ENCODE results near the gene AGMO.
A peak's percentile ranks its signal among the peaks of the same experiment; 100 is the strongest.

Gene AGMO

DNA sequence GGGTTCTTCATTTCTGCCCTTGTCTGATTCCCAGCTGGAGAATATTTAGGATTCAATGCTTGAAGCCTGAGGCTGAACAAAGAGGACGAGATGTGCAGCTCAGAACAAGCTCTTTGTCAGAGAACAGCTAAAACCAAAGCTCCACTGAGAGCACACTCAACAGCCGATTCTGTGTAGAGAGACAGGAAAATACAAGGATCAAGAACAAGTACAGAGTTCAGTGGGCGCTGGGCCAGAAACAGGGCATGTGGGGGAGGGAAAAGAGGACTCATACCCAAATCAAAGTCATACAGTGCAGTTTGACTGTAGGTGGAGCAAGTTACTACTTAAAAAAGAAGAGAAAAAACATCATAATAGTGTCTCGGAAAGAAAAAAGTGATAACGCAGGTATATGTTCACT, at the start of gene AGMO:
TSS of gene AGMO (minus strand) at position 181 of the 400 bp plus-strand sequence.
- H3K4me3 ChIP-seq (replicated peaks; ENCODE audit: low read depth, low read length), result no peak within 1 kb of the TSS
- DNase-seq (ENCODE audit: low read depth), result peak; percentile 28

DNA sequence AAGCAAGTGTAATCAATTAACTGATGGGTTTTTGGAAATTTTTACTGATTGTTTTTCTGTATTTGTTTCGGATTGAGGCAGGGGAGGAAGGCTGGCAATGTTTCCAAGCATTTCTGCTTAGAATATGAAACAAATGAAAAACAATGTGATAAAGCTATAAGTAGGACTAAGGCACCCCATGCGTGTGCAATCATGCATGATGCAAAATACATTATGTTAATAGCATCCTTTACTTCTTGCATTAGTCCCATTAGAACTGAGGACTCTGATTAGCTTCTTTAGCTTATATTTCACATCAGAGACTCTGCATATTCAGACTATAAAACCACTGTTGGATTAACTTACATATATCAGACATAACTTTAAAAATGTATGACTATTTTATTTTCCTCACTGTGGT, 48.7 kb upstream of the AGMO start:
- no peak overlapping the region for H3K4me3 ChIP-seq (replicated peaks; ENCODE audit: low read depth, low read length)
- no peak for DNase-seq (ENCODE audit: low read depth)
- TF ChIP-seq, protein P1, sequence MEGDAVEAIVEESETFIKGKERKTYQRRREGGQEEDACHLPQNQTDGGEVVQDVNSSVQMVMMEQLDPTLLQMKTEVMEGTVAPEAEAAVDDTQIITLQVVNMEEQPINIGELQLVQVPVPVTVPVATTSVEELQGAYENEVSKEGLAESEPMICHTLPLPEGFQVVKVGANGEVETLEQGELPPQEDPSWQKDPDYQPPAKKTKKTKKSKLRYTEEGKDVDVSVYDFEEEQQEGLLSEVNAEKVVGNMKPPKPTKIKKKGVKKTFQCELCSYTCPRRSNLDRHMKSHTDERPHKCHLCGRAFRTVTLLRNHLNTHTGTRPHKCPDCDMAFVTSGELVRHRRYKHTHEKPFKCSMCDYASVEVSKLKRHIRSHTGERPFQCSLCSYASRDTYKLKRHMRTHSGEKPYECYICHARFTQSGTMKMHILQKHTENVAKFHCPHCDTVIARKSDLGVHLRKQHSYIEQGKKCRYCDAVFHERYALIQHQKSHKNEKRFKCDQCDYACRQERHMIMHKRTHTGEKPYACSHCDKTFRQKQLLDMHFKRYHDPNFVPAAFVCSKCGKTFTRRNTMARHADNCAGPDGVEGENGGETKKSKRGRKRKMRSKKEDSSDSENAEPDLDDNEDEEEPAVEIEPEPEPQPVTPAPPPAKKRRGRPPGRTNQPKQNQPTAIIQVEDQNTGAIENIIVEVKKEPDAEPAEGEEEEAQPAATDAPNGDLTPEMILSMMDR (IDR thresholded peaks at IDR 0.05; ENCODE audit: low read length, missing control alignments), result no peak

More for the DNA sequence above, at the start of gene AGMO:
- TF ChIP-seq, protein P1 (IDR thresholded peaks at IDR 0.05; ENCODE audit: low read length, missing control alignments), result no peak

DNA sequence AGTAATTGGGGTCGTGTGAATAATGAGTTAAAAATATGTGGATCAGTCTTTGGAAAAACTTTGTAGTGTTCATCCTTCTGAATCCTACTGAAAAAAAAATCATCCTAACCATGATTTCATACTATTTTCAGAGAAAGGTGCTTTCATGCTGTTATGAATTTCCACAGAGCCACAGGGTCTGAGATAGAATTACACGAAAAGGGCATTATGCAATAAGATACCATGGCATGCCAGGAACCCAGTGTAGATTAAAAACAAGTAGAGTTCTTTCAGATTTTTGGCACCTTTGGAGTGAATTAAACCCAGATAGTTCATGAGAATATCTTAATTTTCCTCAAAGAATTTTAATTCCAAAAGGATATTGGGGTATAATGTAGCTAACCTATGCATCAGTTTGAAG, 47.5 kb upstream of the AGMO start:
- no peak overlapping the region for H3K4me3 ChIP-seq (replicated peaks; ENCODE audit: low read depth, low read length)
- TF ChIP-seq, protein P1 (IDR thresholded peaks at IDR 0.05; ENCODE audit: low read length, missing control alignments), result no peak
- no peak for DNase-seq (ENCODE audit: low read depth)

DNA sequence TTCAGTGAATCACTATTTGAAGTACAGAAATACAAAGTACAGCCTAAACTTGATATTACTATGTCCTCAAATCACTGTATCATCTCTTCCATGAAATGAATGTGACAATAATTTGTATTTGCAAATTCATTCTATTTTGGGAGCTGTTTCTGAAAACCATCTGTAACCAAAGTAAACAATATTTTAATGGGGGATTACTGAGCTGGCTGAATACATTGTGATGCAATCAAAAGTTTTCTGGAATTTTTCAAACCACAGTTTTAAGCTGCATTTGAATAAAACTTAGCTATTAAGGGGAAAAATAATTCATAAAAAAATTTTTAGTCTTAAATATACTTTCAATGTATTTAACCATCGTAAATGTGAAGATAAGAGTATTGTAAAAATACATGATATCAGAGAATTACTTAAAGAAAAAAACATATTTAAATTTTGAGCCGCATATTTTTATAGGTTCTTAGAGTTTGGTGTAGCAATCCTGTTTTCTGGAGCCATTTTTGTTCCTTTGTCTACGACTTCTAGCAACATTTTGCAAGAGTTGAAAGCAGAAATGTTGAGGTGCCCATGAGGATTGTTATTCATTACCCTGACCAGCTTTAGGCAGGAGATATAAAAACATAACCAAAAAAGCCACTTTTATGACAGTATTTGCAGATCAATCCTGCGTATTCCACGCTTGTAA, 45.9 kb upstream of the AGMO start:
- DNase-seq (ENCODE audit: low read depth), result no peak
- no peak overlapping the region for H3K4me3 ChIP-seq (replicated peaks; ENCODE audit: low read depth, low read length)
- TF ChIP-seq, protein P1 (IDR thresholded peaks at IDR 0.05; ENCODE audit: low read length, missing control alignments), result no peak

DNA sequence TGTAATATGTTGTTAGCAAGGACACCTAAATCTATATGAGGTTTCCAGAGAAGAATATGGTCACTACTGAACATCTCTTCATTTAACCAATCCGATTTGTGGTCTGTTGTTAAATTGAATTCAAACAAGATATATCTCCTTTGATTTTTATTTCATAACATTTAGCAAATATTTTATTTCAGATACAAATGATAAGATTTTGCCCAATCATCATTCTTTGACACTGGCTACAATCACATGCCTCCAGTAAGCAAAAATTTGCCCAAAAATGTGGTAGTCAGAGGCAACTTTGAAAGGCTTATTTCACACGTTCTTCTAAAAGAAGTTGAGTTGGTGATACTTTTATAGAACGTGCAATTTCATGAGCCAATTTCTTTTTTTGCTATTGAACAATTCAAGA, 44.7 kb upstream of the AGMO start:
- H3K4me3 ChIP-seq (replicated peaks; ENCODE audit: low read depth, low read length), result no peak overlapping the region
- TF ChIP-seq, protein P1 (IDR thresholded peaks at IDR 0.05; ENCODE audit: low read length, missing control alignments), result no peak
- DNase-seq (ENCODE audit: low read depth), result no peak

DNA sequence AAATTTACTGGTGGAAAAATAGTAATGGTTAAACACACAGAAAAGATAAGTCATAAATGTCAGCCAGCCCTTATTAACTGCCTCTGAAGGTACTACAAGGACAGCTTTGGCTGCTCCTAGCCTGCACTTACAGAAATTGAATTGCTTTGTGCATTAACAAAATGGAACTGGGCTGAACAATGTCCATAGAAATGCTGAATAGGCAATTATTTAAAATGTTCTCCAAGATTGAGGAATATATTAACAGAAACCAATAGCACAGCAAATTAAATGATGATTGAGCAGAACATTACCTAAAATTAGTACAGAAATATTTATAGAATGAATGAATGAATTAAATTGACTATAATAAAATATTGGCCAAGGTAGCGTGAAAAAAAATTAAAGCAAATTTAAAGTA, 42.4 kb upstream of the AGMO start:
- no peak overlapping the region for H3K4me3 ChIP-seq (replicated peaks; ENCODE audit: low read depth, low read length)
- TF ChIP-seq, protein P1 (IDR thresholded peaks at IDR 0.05; ENCODE audit: low read length, missing control alignments), result no peak
- no peak for DNase-seq (ENCODE audit: low read depth)

DNA sequence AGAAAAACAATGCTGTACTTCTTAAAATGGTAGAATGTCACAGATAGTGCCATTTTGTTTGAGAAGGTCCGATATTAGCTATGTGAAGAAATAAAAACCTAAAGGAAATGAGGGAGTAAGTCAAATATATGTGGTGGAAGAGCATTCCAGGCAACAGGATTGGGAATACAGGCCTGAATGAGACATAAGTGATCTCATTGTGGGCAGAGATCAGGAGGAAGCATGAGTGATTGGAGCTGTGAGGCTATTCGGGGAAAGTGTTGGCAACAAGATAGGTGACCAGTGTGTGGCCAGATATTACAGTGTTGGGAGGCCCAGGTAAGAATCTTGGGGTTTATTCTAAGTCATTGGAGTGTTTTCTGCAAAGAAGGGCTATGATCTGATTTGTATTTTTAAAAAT, 41.3 kb upstream of the AGMO start:
- TF ChIP-seq, protein P1 (IDR thresholded peaks at IDR 0.05; ENCODE audit: low read length, missing control alignments), result no peak
- no peak for DNase-seq (ENCODE audit: low read depth)
- H3K4me3 ChIP-seq (replicated peaks; ENCODE audit: low read depth, low read length), result no peak overlapping the region
